CD4-positive, alpha-beta T cell treated with Interleukin-2 at 100 ng/mL for 4 hours (primary cell): ENCODE measurements around the gene SUPV3L1.
A peak's percentile ranks its signal among the peaks of the same experiment; 100 is the strongest.

Source experiments
- DNase-seq: peaks from one replicate; pipeline ENCODE4 v3.0.0-alpha.2; 2020; ENCODE audit warnings: low spot score

Gene SUPV3L1

DNA sequence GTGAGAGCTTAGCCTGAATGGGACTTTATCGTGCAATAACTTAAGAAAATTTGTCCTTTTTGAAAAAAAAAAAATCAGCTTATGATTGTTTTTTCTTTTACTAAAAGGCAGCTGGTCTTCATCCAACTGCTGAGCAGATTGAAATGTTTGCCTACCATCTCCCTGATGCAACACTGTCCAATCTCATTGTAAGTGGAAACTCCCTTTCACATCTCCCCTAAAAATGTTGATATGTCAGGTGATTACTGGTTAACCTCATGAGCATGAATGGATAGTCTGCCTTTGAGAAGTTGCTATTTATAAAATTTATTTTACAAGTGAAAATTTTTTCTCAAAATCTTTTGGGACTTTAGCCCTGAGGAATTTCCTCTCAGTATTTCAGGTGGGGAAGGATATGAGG, 22.3 kb downstream of the SUPV3L1 start:
- DNase-seq = peak; percentile 36

DNA sequence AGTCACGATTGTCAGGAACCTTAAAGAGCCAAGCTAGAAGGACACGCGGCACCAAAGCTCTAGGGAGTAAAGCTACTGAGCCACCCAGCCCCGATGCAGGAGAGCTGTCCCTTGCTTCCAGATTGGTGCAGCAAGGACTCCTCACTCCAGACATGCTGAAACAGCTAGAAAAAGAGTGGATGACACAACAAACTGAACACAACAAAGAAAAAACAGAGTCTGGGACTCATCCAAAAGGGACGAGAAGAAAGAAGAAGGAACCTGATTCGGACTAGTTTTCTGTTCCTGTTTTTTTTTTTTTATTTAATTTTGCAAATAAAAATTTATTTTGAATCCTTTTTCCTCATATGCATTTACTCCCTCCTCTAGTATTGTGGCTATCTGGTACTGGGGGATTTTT, 28.7 kb downstream of the SUPV3L1 start:
- DNase-seq = no peak

DNA sequence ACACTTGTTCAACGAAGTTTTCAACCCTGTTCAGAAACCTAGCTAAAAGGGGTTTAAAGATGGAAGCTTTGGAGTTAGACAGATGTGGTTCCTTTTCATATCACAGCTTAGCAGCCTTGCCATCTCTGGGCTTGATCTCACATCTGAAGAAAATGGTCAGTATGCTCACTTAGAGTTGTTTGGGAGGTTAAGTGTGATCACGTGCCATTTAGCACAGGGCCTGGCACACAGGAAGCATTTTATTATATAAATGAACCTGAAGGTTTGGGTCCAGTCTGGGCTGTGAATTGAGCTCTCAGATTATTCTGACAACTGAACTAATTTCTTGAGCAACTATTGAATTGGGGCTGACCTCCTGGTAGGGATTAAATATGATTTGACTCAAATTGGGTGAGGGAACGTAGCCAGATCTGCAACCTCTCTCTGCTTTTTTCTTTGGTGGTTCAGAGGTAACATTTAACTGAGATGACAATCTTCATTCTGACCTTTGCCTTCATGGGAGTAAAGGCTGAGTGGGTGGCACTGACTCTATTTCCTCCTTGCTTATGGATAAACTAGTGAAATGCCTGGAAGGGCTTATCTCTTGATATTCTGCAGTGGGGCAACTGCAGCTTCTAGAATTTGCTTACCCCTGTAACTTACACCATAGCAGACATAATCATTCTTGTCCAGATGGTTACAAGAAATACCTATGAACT, 29.9 kb downstream of the SUPV3L1 start:
- no peak for DNase-seq

DNA sequence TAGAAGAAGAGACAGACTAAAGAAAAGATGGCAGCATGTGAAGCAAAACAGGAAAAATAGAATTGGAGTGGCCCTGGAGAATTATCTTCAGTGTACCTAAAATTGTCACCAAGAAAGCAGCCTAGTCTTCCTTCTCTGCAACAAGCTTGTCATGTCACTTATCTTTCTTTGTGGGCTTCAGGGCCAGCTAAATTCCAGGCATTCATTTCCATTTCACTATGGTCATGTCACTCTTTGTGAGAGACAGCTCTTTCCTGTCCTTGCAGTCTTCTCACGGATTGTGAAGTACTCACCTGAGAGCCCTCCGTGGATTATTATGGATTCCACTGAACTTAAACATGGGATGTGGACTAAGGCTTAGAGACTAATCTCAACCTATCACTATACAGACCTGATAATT, 31.1 kb downstream of the SUPV3L1 start:
- DNase-seq = no peak

DNA sequence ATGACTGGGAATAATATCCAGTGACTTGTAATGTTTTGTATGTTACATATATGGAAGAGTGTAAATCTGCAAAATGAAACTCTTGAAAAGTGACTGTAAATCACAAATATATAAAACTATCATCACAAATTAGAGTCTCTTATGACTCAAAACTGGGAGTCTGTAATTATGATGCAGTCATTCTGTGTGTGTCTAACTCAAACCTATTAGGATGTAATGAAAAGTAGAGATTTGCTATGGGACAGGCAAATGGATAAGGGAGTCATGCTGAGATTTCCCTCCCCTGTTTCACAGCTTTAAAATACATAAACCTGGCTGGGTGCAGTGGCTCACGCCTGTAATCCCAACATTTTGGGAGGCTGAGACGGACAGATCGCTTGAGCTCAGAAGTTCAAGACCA, 31.5 kb downstream of the SUPV3L1 start:
- no peak for DNase-seq

DNA sequence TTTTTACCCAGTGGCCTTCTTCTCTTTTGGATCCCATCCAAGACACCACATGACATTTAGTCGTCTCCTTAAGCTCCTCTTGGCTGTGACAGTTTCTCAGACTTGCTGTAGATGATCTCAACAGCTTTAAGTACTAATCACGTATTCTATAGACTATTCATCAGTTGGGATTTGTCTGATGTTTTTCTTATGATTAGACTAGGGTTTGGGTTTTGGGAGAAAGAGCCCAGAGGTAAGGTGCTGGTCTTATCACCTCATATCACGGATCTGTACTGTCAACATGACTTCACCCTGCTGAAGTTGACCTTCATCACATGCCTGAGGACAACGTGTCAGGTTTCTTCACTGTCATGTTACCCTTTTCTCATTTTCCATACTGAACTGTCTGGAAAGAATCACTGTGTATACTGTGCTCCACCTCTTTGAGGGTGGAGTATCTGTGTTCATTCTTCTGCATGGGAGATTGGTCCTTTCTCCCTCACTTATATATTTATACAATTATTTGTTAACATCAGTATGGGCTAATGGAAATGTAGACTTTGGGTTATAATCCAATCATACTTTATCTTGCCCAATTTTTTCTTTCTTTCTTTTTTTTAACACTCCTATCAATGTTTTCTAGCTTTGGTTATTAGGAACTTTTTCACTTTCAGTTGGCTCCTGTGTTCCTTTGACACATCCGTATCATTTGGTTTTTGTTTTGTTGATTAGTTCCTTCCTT, 33.7 kb downstream of the SUPV3L1 start:
- no peak for DNase-seq

- no peak for DNase-seq
Measured at GRCh38 chr10:69214666-69215131, 34.7 kb downstream of the SUPV3L1 start.

GRCh38 chr10:69215405-69216171, 35.6 kb downstream of the SUPV3L1 start:
- peak; percentile 28 for DNase-seq

DNA sequence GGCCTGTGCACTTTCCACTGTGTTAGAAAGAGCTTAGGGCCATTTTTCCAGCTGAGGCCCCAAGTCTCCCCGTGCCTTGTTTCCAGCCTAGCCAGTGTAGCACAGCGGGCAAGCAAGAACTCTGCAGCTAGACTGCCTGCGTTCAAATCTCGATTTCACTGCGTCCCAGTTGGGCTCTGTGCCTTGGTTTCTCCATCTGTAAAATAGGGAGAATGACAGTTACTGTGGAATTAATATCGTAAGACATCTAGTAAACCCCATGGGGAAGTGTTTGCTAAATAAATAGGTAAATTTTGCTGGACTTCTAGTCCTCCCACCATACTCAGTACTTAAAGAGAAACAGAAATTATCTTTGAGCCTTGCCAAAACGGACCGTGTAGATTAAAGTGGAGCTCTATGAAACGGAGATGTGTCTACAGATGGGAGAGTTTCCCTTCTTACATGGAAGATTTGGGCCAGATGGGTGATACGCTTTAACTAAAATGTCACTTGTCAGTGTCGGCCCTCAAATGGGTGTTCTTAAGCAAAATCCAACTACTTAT, 36.6 kb downstream of the SUPV3L1 start:
- DNase-seq = no peak

DNA sequence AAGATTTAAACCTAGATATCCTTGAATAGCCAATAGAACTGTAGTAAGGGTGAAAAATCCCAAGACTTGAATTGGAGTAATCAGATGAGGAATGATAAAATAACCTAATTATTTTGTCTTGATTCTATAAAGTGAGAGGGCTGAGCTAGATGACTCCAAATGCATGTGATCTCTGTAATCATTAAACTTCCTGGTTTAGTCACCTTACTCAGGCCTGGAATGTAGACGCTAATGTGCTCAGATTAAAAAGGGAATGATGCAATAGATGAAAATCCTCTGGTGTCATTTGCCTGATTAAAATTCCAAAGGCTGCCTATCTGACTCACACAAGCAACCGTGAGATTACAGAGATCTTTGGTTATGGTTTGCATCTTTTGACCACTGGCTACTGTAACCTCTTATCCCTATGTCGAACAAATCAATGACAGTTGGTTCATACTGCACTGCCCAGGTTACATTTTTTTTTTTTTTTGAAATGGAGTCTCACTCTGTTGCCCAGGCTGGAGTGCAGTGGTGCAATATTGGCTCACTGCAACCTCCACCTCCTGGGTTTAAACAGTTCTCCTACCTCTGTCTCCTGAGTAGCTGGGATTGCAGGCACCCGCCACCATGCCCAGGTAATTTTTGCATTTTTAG, 37.2 kb downstream of the SUPV3L1 start:
- DNase-seq = no peak

- no peak for DNase-seq
Measured at GRCh38 chr10:69218831-69219230, 38.8 kb downstream of the SUPV3L1 start.

GRCh38 chr10:69220041-69220451, 40.0 kb downstream of the SUPV3L1 start, which contains the start of gene HKDC1:
Gene HKDC1 (plus strand): TSS chr10:69220332. CDS start chr10:69220436, 104 bp downstream.
- DNase-seq = no peak

DNA sequence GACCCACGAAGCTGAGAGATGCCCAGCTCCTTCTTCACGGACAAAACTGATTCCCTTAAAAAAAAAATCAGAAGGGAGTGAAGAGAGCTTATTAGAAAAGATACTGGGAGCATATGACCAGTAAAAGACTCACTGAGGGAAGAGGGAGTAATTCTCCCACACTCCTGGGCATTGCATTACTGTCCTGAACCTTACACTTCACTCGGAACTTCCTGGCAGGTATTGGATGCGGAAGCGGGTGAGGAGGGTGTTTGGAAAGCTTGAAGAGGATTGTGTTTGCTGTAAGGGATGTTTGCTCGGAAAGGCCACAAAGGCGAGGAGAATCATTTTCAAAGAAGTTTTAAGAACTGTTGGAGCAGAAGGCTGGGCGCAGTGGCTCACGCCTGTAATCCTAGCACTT, 40.5 kb downstream of the SUPV3L1 start:
- no peak for DNase-seq

- peak; percentile 85 for DNase-seq
Measured at GRCh38 chr10:69222157-69223027, 42.4 kb downstream of the SUPV3L1 start.

GRCh38 chr10:69223028-69223342, 43.0 kb downstream of the SUPV3L1 start:
- no peak for DNase-seq

DNA sequence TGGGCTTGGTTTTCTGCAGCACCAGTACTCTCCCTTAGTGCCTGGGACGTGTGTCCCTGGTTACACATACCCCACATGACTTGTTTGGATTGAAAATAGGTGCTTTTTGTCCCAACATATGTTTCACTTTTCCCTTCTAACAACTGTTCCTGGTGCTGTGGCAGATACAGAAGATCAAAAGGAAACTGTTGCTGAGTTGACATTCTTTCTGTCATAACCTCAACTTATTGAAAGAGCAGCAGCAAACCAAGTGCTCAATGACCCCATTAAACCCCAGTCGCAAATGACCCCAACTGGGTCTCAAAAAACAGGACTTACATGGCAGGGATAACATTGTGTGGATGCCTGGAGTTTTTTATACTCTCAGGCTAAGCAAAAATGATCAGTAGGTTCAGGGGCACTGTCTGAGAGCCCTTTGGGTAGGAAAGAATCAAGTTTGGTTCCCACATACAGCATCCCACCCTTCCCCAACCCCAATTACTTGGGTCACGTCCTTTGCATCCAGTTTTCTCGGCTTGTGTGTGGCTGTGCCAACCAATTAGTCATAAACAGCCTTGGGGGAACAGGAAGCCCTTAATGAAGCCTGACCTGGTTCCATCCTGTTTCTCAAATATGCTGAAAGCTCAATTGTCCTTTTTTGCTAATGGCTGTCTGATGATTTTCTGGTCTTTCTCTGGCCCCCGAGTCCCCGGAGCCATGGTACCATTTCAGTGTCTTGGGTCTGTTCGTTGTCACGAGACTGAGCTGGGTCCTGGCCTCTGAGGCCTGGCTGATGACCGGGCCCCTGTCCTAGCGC, 45.0 kb downstream of the SUPV3L1 start:
- no peak for DNase-seq

DNA sequence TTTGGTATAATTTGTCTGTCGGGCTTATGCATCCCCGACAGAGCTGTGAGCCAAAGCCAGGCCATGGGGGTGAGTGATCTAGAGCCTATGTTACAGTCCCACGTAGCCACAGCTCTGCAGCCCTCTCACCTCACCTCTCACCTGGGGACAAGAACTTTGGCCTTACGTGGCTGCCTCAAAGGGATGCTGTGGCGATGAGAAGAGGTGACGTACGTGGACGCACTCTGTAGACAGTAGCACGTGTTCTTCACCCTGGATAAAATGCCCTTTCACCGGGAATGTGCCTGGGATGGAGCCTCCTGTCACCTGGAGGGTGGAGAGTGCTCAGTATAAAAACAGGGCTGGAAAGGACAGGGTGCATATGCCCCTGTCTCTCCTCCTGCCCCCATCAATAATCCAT, 45.6 kb downstream of the SUPV3L1 start:
- no peak for DNase-seq

- DNase-seq = no peak
Measured at GRCh38 chr10:69226919-69227450, 47.0 kb downstream of the SUPV3L1 start.

DNA sequence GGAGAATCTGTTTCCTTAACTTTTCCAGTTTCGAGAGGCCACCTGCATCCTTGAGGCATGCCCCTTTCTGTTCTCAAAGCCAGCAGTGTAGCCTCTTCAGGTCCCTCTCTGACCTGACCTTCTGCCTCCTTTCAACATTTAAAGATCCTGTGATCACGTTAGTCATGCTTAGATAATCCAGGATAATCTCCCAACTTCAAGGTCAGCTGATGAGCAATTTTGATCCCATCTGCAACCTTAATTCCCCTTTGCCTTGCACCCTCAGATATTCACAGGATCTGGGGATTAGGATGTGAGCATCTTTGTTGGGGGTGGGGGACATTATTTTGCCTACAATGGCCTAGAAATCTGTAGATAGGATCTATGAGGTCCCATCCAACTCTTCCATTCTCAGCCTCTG, 48.1 kb downstream of the SUPV3L1 start:
- no peak for DNase-seq

GRCh38 chr10:69229616-69229916, 49.5 kb downstream of the SUPV3L1 start:
- DNase-seq = no peak
